COLO829 (cell line): Measurements from ENCODE around the gene EZR.
"Not testable (repeated sequence)": the region's sequence is repeated elsewhere in the genome, so short reads cannot be mapped to it uniquely, and the experiment has no call there.

Experiments used
- DNase-seq: peaks from one replicate; pipeline ENCODE4 v3.0.0; 2012; ENCODE audit warnings: low spot score

The EZR gene

DNA sequence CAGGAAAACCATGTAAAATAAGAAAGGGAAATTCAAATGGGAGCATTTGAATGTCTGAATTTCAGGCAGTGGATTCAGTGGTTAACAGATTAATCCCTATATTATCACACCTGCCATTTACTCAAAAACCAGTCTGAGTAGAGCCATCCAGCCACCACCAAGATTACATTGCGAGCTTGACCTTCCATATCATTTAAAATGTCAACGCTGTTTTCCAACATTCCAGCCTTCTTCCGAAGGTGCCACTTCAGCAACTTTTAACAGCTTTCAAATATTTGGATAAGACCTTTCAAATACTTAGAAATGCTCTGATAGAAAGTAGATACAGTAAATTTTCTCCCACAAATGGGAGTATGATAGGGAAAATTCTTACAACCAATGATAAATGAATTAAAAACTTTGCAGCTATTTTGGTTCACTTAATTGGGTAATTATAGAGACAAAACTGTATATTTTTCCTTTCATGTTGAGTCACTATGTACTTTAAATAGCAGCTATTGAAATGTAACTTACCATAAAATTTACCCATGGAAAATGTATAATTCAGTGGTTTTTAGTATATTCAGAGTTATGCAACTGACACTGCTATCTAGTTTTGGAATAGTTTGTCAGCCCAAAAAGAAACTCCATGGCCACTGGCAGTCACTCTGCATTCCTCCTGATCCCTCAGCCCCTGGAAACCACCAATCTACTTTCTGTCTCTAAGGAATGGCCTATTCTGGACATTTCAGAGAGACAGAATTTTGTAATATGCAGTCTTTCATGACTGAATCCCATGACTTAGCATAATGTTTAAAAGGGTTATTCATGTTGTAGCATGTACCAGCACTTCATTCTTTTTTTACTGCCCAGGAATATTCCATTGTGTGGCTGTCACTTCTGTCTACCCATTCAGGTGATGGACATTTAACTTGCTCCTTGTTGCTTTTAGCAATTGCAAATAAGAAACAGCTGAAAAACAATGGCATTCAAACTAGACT, 21.5 kb downstream of the EZR start:
- no peak for DNase-seq

- no peak for DNase-seq
These were observed 22.8 kb downstream of the EZR start for GRCh38 chr6:158796353-158796752.

GRCh38 chr6:158795516-158795915, 23.7 kb downstream of the EZR start:
- DNase-seq: no peak

DNA sequence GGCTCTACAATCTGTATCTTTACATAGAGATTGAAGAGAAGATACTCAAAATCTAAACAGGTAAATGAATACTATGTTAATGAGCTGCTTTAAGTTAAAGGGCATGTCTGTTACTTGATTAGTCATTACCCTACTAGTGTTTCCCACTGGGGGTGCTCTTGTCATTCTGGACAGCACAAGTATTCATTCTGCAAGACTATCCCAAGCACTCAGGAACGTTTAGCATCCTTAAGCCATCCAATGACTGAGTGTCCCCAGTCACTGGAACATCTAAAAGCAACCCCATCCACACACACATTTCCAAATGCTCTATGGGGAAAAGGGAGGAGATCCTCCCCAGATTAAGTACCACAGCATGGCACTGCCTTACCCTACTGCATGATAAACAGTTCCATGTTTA, 25.7 kb downstream of the EZR start:
- DNase-seq: peak; percentile 45

DNA sequence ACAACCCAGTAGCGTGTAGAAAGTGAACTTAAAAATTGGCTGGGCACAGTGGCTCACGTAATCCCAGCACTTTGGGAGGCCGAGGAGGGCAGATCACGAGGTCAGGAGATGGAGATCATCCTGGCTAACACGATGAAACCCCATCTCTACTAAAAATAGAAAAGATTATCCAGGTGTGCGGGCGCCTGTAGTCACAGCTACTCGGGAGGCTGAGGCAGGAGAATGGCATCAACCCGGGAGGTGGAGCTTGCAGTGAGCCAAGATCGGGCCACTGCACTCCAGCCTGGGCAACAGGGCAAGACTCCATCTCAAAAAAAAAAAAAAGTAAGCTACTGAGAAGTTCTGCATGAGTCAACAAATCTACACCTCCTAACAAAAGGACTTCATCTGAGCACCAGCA, 26.7 kb downstream of the EZR start:
- DNase-seq: not testable (repeated sequence)

DNA sequence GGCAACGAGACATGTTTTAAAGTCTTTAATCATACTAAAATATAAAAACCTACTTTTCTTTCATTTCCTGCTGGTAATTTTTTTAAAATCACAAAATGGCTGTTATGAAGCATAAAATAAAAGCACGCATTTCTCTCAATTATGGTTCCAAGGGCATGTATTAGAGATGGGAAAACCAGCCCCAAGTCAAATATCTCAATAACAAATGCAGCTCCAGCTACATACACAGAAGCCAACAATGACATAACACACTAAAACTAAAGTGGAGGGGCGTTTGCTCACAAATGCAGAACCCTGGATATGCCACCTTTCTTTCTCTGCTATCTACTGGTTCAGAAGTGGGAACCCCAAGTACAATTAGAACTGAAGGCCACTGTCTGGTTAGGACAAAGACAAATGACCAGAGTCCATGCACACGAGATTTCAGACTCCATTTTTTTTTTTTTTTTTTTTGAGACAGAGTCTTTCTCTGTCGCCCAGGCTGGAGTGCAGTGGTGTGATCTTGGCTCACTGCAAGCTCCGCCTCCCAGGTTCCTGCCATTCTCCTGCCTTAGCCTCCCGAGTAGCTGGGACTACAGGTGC, 27.8 kb downstream of the EZR start:
- DNase-seq: no peak

- no peak for DNase-seq
These were observed 29.9 kb downstream of the EZR start for GRCh38 chr6:158789115-158789917.

- DNase-seq: no peak
These were observed 31.8 kb downstream of the EZR start for GRCh38 chr6:158787395-158787794.

GRCh38 chr6:158786645-158787304, 32.4 kb downstream of the EZR start:
- DNase-seq: no peak

DNA sequence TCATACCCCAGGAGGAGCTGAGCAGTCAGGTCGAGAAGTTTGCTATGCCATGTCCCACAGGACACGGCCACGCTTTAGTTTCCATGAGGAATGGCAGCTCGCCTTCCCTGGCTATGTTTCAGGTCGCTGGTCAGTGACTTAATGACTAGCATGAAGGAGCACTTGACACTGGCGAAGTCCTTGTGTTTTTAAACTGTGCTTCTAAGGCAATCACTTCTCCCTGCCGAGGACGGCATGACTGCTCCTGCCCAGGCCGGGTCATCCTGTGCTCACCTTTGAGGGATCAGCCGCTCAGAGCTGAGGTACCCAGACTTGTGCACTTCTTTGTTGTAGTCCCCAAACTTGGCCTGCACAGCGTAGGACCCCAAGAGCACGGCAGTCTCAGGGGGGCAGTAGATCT, 34.1 kb downstream of the EZR start:
- no peak for DNase-seq

DNA sequence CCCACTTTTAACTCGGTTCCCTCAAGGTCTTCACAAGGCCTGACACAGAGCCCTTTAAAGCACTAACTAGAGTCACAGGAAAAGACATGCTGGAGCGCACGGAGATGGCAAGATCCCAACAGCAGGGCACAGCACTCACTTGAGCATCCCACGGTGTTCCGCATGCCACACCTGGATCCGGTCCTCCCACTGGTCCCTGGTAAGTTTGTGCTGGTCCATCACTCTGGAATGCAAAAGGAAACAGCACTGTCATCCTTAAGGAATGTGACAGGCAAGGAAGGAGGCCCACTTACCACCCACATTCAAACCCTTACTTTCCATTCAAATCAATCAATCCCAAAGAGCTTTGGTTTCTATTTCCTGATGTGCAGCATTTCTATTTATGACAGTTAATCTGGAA, 34.7 kb downstream of the EZR start:
- no peak for DNase-seq

GRCh38 chr6:158783851-158784250, 35.3 kb downstream of the EZR start:
- DNase-seq: no peak

DNA sequence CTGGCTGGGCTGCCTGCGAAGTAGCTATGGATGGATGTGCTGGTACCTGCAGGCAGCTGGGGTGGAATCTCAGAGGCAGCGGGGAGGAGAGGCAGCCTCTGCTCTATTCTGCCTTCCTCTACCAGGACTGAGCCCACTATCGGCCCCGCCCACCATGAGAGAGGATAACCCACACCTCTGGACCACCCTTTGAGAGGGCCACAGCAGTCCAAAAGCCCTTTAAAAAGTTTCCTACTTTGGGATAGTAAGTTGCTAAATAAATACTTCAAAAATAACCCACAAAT, 36.1 kb downstream of the EZR start:
- DNase-seq: no peak

- no peak for DNase-seq
These were observed 36.6 kb downstream of the EZR start for GRCh38 chr6:158782432-158783166.

GRCh38 chr6:158781692-158782373, 37.3 kb downstream of the EZR start:
- no peak for DNase-seq

DNA sequence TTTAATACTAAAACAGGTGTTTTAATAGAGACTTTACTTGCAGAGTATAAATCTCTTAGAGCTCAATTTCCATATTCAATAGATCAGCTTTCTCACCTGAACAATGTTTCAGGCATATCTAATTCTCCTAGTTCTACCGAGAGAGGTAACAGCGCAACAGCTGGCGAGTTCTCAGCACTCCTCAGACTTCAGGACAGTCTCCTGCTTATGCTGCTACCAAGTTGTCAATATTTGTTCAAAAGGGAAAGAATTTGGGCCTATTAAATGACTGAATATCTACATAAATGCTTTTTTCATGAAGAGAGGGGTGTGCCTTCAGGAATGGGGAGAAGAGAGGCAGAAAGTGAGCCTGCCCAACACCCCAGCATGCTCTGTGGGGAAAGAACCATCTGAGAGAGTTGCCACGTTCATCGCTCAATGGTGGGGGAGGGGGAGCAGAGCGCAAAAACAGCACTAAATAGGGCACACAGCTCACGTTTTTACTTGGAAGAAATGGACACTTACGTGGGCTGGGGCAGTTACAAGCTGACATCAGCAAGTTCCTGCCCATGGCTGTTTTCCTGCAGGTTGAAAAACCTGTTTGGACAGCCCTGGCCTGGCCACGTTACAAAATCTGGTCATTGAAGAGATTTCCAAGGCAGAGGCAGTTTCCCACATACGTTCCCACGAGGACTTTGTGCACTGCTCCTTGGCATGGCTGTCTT, 38.0 kb downstream of the EZR start:
- no peak for DNase-seq

GRCh38 chr6:158780246-158780884, 38.8 kb downstream of the EZR start:
- DNase-seq: no peak

- DNase-seq: no peak
These were observed 41.1 kb downstream of the EZR start for GRCh38 chr6:158778005-158778527.

DNA sequence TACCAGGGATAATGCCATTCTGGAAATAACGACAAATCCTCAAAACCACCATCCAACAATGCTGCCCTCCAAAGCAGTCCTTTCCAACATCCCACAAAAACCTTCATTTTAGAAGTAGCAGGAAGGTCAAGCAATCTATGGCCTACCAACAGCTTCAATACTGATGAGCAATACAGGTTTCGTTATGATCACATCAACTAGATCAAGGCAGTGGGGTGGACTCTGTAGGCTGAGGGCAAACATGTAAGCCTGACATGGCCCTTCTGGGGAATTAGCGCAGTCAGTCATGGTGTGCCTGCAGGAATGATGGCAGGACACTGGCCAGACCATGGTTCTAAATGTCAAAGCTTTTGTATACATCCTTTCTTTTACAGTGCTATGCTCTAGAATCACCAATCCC, 41.7 kb downstream of the EZR start:
- DNase-seq: no peak

DNA sequence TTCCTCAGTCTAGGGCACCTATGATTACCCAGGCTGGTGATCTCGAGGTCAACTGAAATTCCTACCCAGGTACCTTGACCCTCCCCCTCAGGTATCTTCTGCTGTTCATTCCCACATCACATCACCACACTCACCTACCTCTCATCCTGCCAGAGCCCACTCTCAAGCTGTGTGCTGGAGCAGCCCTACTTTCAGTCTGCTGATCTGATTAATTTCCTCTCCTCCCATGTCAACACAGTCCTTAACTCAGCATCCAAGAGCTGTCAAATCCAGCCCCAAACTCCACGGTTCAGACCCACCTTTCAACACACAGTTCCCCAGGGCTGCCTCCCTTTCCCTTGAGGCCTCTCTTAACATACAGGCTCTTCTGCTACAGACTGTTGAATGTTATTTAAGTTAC, 42.4 kb downstream of the EZR start:
- DNase-seq: no peak
